Measurements from ENCODE around the gene MVB12B. TPM values are rescaled to one million over a fixed set of nuclear protein-coding genes. Genes with fewer than 3 reads are reported as not detected.

MVB12B gene
- total and polyA plus RNA-seq, 2 of the 4 experiments (the other 2 are of a cell fraction) = 2.0 to 4.0 TPM

- BruUV-seq (replicated peaks) = no TSS peak
- Histone ChIP-seq H3K23ac (ENCODE audit: low read depth, low read length) (no peak overlapping the region), H3K14ac (replicated peaks; ENCODE audit: low read depth, low read length) (no peak overlapping the region), H4K20me1 (ENCODE audit: insufficient read depth, low read length) (no peaks in the 10 kb centered on the region), H2BK120ac (ENCODE audit: low read depth, low read length) (no peak overlapping the region), H3K27ac (ENCODE audit: insufficient read depth, low read length) (no peak overlapping the region), H3K36me3 (ENCODE audit: control insufficient read depth, insufficient read depth, low read length) (peaks cover 1% of the 10 kb centered on the region; the same call in 1 of the 2 replicates), H3K9me1 (ENCODE audit: insufficient read depth, low read length) (0 out of 2 replicates have a peak, but pooled peaks cover 5% of the 10 kb centered on the region), H2AK5ac (ENCODE audit: low read depth, low read length) (no peak overlapping the region), H4K5ac (ENCODE audit: low read depth, low read length) (no peak overlapping the region), H3K79me1 (ENCODE audit: low read depth in 1 of 2, low read length in 2 of 2) (no peaks in the 10 kb centered on the region), H3K4ac (ENCODE audit: low read depth, low read length) (no peak overlapping the region), H3K18ac (ENCODE audit: low read depth, low read length) (no peak overlapping the region), H3K9me3 (ENCODE audit: control insufficient read depth, insufficient read depth, low read length) (no peaks in the 10 kb centered on the region), H3K4me2 (ENCODE audit: low read depth, low read length) (no peak overlapping the region), H3K4me3 (ENCODE audit: insufficient read depth, low read depth, low read length) (no peak overlapping the region), H3K56ac (ENCODE audit: extremely low read depth, insufficient read depth, low read length) (no peak overlapping the region), H3K9ac (ENCODE audit: low read depth, low read length) (no peak overlapping the region), H2AFZ (replicated peaks; ENCODE audit: low read length, poor library complexity) (no peak overlapping the region), H4K8ac (ENCODE audit: low read depth in 2 of 2, low read length in 2 of 2) (no peak overlapping the region), H4K91ac (ENCODE audit: insufficient read depth, low read depth, low read length) (no peak overlapping the region), H2BK5ac (ENCODE audit: low read depth, low read length, poor library complexity, severe bottlenecking) (no peak overlapping the region), H2BK15ac (ENCODE audit: low read depth, low read length) (no peak overlapping the region), H3K4me1 (ENCODE audit: control insufficient read depth, insufficient read depth, low read length) (peaks cover 4% of the 10 kb centered on the region), H3K27me3 (ENCODE audit: control insufficient read depth, insufficient read depth, low read length) (no peaks in the 10 kb centered on the region), H2AK9ac (replicated peaks; ENCODE audit: low read depth, low read length, poor library complexity) (no peak overlapping the region), H2BK20ac (ENCODE audit: low read depth, low read length) (no peak overlapping the region)
- DNase-seq (no peak), ATAC-seq (ENCODE audit: low read depth) (no peak)
- no peak for TF ChIP-seq MAFK (IDR thresholded peaks at IDR 0.05; ENCODE audit: low read depth, low read length)
- no peak for TF ChIP-seq SMC3 (IDR thresholded peaks at IDR 0.05; ENCODE audit: low read depth, low read length)
- no peak for TF ChIP-seq NFE2L2 (IDR thresholded peaks at IDR 0.05; ENCODE audit: low read depth, low read length)
- no peak for TF ChIP-seq MAZ (IDR thresholded peaks at IDR 0.05; ENCODE audit: borderline replicate concordance, low read depth, low read length)
- no peak for TF ChIP-seq MXI1 (IDR thresholded peaks at IDR 0.05; ENCODE audit: borderline replicate concordance, low read depth, low read length)
- no peak for TF ChIP-seq CEBPB (IDR thresholded peaks at IDR 0.05; ENCODE audit: low read depth, low read length)
- TF ChIP-seq RAD21 (IDR thresholded peaks at IDR 0.05; ENCODE audit: low read length) = no peak
- TF ChIP-seq ELK1 (IDR thresholded peaks at IDR 0.05; ENCODE audit: borderline replicate concordance, low read depth, low read length) = no peak
- POLR2A ChIA-PET (ENCODE audit: unreplicated experiment) = no interaction called here
- intact Hi-C loops (cut with micrococcal nuclease) (loop anchor here (2.0 to 5.0 kb wide), 2 partner anchors 91 to 992 kb away; no protein-coding TSS in a partner anchor), dilution Hi-C loops (cut with HindIII; ENCODE audit: low sequenced_read_pairs, unreplicated experiment) (no loop called here), in situ Hi-C loops (cut with MboI; ENCODE audit: low sequenced_read_pairs) (loop anchor here (5.0 to 10.0 kb wide), 2 partner anchors 97 to 995 kb away; no protein-coding TSS in a partner anchor)
- CTCF ChIA-PET = interaction anchor here (2.2 to 2.3 kb wide), 2 partner anchors 82 to 91 kb away, joined by 7 to 10 read pairs; no protein-coding TSS in a partner anchor
- WGBS, 2 experiments (ENCODE audit: extremely low coverage in 2 of 2, insufficient read length in 1 of 2) = no CpG with 5 or more reads among the region's 10 CpGs
Observed at GRCh38 chr9:126399789-126400188, 73.2 kb downstream of the MVB12B start.
